Astrocyte (in vitro differentiated cells and primary cell): ENCODE data around the gene ZFAND5. TPM values are rescaled to one million over a fixed set of nuclear protein-coding genes. Genes with fewer than 3 reads are reported as not detected.

ENCODE experiments used
- DNase-seq: peaks from one replicate; pipeline ENCODE4 v3.0.0-alpha.2; 2010; ENCODE audit warnings: low read depth
- FAIRE-seq: peaks from 2 replicates; lab custom pipeline; 2011; peaks lifted over from hg19 to GRCh38; lab: Jason Lieb, UNC
- H2AFZ ChIP-seq: 2 replicates; pipeline ENCODE4 v1.6.0; 2012; ENCODE audit warnings: low read depth, low read length, inconsistent platforms
- H3K27ac ChIP-seq: 2 replicates; pipeline ENCODE4 v1.5.1; 2011; ENCODE audit warnings: low read depth, low read length, inconsistent platforms
- H3K27me3 ChIP-seq: 2 replicates; pipeline ENCODE4 v1.6.0; 2011; ENCODE audit warnings: low read length, inconsistent platforms; ENCODE audit not compliant: insufficient read depth
- H3K36me3 ChIP-seq: 2 replicates; pipeline ENCODE4 v1.5.1; 2011; ENCODE audit warnings: low read length, inconsistent platforms; ENCODE audit not compliant: insufficient read depth
- H3K4me1 ChIP-seq: 2 replicates; pipeline ENCODE4 v1.5.1; 2011; ENCODE audit warnings: low read length, inconsistent platforms; ENCODE audit not compliant: insufficient read depth
- H3K4me2 ChIP-seq: 2 replicates; pipeline ENCODE4 v1.6.0; 2012; ENCODE audit warnings: low read length, inconsistent platforms
- H3K4me3 ChIP-seq: 2 replicates; pipeline ENCODE4 v1.5.1; 2011; ENCODE audit warnings: low read depth, mild to moderate bottlenecking, low read length, inconsistent platforms; ENCODE audit not compliant: insufficient read depth
- H3K79me2 ChIP-seq: 2 replicates; pipeline ENCODE4 v1.6.0; 2012; ENCODE audit warnings: mild to moderate bottlenecking, low read length, inconsistent platforms; ENCODE audit not compliant: insufficient read depth
- H3K9ac ChIP-seq: 2 replicates; pipeline ENCODE4 v1.6.0; 2012; ENCODE audit warnings: mild to moderate bottlenecking, low read length, inconsistent platforms
- H3K9me3 ChIP-seq: 2 replicates; pipeline ENCODE4 v1.5.1; 2012; ENCODE audit warnings: low read depth, mild to moderate bottlenecking, low read length, inconsistent platforms; ENCODE audit not compliant: insufficient read depth
- H4K20me1 ChIP-seq: 2 replicates; pipeline ENCODE4 v1.6.0; 2012; ENCODE audit warnings: low read length, inconsistent platforms; ENCODE audit not compliant: insufficient read depth
- H3K27ac Mint-ChIP-seq: one replicate; pipeline ENCODE4 v1.8.0; 2021; ENCODE audit warnings: mild to moderate bottlenecking, mixed read lengths; ENCODE audit not compliant: unreplicated experiment
- H3K27me3 Mint-ChIP-seq: one replicate; pipeline ENCODE4 v1.8.0; 2021; ENCODE audit warnings: low read depth, mixed read lengths; ENCODE audit not compliant: unreplicated experiment
- H3K36me3 Mint-ChIP-seq: one replicate; pipeline ENCODE4 v1.8.0; 2021; ENCODE audit warnings: low read depth, mixed read lengths; ENCODE audit not compliant: unreplicated experiment
- H3K4me1 Mint-ChIP-seq: one replicate; pipeline ENCODE4 v1.8.0; 2021; ENCODE audit warnings: low read depth, mixed read lengths; ENCODE audit not compliant: unreplicated experiment
- H3K4me3 Mint-ChIP-seq: one replicate; pipeline ENCODE4 v1.8.0; 2021; ENCODE audit warnings: mild to moderate bottlenecking, moderate library complexity, mixed read lengths; ENCODE audit not compliant: unreplicated experiment
- H3K9me3 Mint-ChIP-seq: one replicate; pipeline ENCODE4 v1.8.0; 2021; ENCODE audit warnings: mild to moderate bottlenecking, mixed read lengths; ENCODE audit not compliant: unreplicated experiment
- CTCF ChIP-seq: IDR thresholded peaks from 2 replicates; pipeline ENCODE4 v1.5.1; 2011; ENCODE audit warnings: low read depth, mild to moderate bottlenecking, inconsistent platforms, low read length, moderate library complexity; ENCODE audit not compliant: insufficient read depth
- EZH2 ChIP-seq: IDR thresholded peaks from 2 replicates; pipeline ENCODE4 v1.6.1; 2012; ENCODE audit warnings: mild to moderate bottlenecking, low read length, inconsistent platforms; ENCODE audit not compliant: insufficient read depth
- total RNA-seq: library from RNA; stranded (reverse); gene quantifications from 2 replicates; pipeline ENCODE4 v1.2.1, GENCODE V29; 2021

The ZFAND5 gene
- total RNA-seq, 1 donor from 2014 or later, result 181 TPM

- H3K9me3 ChIP-seq, result no peaks in the 10 kb centered on the region
- H3K9ac ChIP-seq, result no peak overlapping the region
- DNase-seq, result peak; percentile 6
- no peak overlapping the region for H3K4me3 Mint-ChIP-seq
- no peaks in the 10 kb centered on the region for H3K27me3 Mint-ChIP-seq
- no peaks in the 10 kb centered on the region for H3K79me2 ChIP-seq
- H3K27me3 ChIP-seq, result no peaks in the 10 kb centered on the region
- TF ChIP-seq CTCF, result no peak
- TF ChIP-seq EZH2, result no peak
- no peaks in the 10 kb centered on the region for H3K4me1 ChIP-seq
- H2AFZ ChIP-seq, result no peak overlapping the region
- H3K4me3 ChIP-seq, result no peak overlapping the region
- no peak for FAIRE-seq
- H3K4me1 Mint-ChIP-seq, result peaks cover 2% of the 10 kb centered on the region
- no peak overlapping the region for H3K4me2 ChIP-seq
- H4K20me1 ChIP-seq, result no peaks in the 10 kb centered on the region
- no peak overlapping the region for H3K27ac ChIP-seq
- no peaks in the 10 kb centered on the region for H3K36me3 ChIP-seq
- H3K9me3 Mint-ChIP-seq, result peaks cover 8% of the 10 kb centered on the region
- no peak overlapping the region for H3K27ac Mint-ChIP-seq
- H3K36me3 Mint-ChIP-seq, result no peaks in the 10 kb centered on the region
Observed at GRCh38 chr9:72322259-72322658, 42.7 kb downstream of the ZFAND5 start.

GRCh38 chr9:72315510-72316311, 49.3 kb downstream of the ZFAND5 start:
- peaks cover 9% of the 10 kb centered on the region for H3K4me1 Mint-ChIP-seq
- no peaks in the 10 kb centered on the region for H3K9me3 ChIP-seq
- peak overlapping the region; percentile 18 for H3K9ac ChIP-seq
- H3K4me1 ChIP-seq, result peaks cover 17% of the 10 kb centered on the region
- no peaks in the 10 kb centered on the region for H3K36me3 ChIP-seq
- no peak overlapping the region for H3K4me3 Mint-ChIP-seq
- FAIRE-seq (no peak), DNase-seq (peak; percentile 56)
- TF ChIP-seq CTCF (no peak), EZH2 (no peak)
- no peaks in the 10 kb centered on the region for H3K27me3 ChIP-seq
- no peaks in the 10 kb centered on the region for H3K79me2 ChIP-seq
- H2AFZ ChIP-seq, result no peak overlapping the region
- no peaks in the 10 kb centered on the region for H3K9me3 Mint-ChIP-seq
- no peaks in the 10 kb centered on the region for H3K36me3 Mint-ChIP-seq
- H3K27ac ChIP-seq, result no peak overlapping the region
- no peak overlapping the region for H3K4me3 ChIP-seq
- H4K20me1 ChIP-seq, result no peaks in the 10 kb centered on the region
- peak overlapping the region; percentile 9 for H3K27ac Mint-ChIP-seq
- no peaks in the 10 kb centered on the region for H3K27me3 Mint-ChIP-seq
- H3K4me2 ChIP-seq, result peak overlapping the region; percentile 81

GRCh38 chr9:72315089-72315509, 49.9 kb downstream of the ZFAND5 start:
- H3K79me2 ChIP-seq, result no peaks in the 10 kb centered on the region
- H3K4me1 ChIP-seq, result peaks cover 17% of the 10 kb centered on the region
- Mint-ChIP-seq H3K27me3 (no peaks in the 10 kb centered on the region), H3K4me1 (peaks cover 9% of the 10 kb centered on the region), H3K27ac (no peak overlapping the region), H3K4me3 (no peak overlapping the region), H3K9me3 (no peaks in the 10 kb centered on the region), H3K36me3 (no peaks in the 10 kb centered on the region)
- no peak overlapping the region for H3K4me3 ChIP-seq
- TF ChIP-seq EZH2, result no peak
- TF ChIP-seq CTCF, result no peak
- no peak overlapping the region for H3K27ac ChIP-seq
- no peak for FAIRE-seq
- DNase-seq, result peak; percentile 55
- peak overlapping the region; percentile 18 for H3K9ac ChIP-seq
- no peaks in the 10 kb centered on the region for H3K27me3 ChIP-seq
- no peaks in the 10 kb centered on the region for H3K9me3 ChIP-seq
- peak overlapping the region; percentile 81 for H3K4me2 ChIP-seq
- no peaks in the 10 kb centered on the region for H4K20me1 ChIP-seq
- H2AFZ ChIP-seq, result peak overlapping the region; percentile 47
- H3K36me3 ChIP-seq, result no peaks in the 10 kb centered on the region
